CD14-positive monocyte (primary cell): Measurements from ENCODE around the gene AGBL1. TPM values are rescaled to one million over a fixed set of nuclear protein-coding genes. Genes with fewer than 3 reads are reported as not detected.

Source experiments
- DNase-seq, 3 donors: peaks; one replicate each; pipeline ENCODE4 v3.0.0-alpha.2; 2011 to 2022
- H2AFZ ChIP-seq: 2 replicates; pipeline ENCODE4 v1.6.0; 2012; ENCODE audit warnings: mild to moderate bottlenecking, low read depth, low read length, inconsistent platforms; ENCODE audit not compliant: insufficient read depth, poor library complexity, severe bottlenecking
- H3K27ac ChIP-seq, 2 donors: 1 replicate in 1 of 2; 2 replicates in 1 of 2; pipeline ENCODE4 v1.5.1; 2012 to 2013; ENCODE audit warnings: low read length in 2 of 2, control low read depth in 1 of 2, inconsistent platforms in 1 of 2, low read depth in 1 of 2, mild to moderate bottlenecking in 1 of 2
- H3K27me3 ChIP-seq, 2 donors: one replicate each; pipeline versions ENCODE4 v1.6.0 to v1.6.1; 2011 to 2013; ENCODE audit warnings: low read length in 2 of 2; ENCODE audit not compliant: control insufficient read depth in 2 of 2, insufficient read depth in 2 of 2
- H3K36me3 ChIP-seq, 2 donors: replicated peaks in 1 of 2; 1 replicate in 1 of 2; 2 replicates in 1 of 2; pipeline versions ENCODE4 v1.5.1 to v1.6.1; 2012 to 2013; ENCODE audit warnings: low read length in 2 of 2, control low read depth in 1 of 2, inconsistent platforms in 1 of 2, mild to moderate bottlenecking in 1 of 2; ENCODE audit not compliant: insufficient read depth in 2 of 2, control insufficient read depth in 1 of 2
- H3K4me1 ChIP-seq, 2 donors: 1 replicate in 1 of 2; 2 replicates in 1 of 2; pipeline versions ENCODE4 v1.5.1 to v1.6.1; 2012 to 2013; ENCODE audit warnings: low read length in 2 of 2, control low read depth in 1 of 2, inconsistent platforms in 1 of 2, mild to moderate bottlenecking in 1 of 2, moderate library complexity in 1 of 2; ENCODE audit not compliant: insufficient read depth in 2 of 2, control insufficient read depth in 1 of 2
- H3K4me2 ChIP-seq: replicated peaks from 2 replicates; pipeline ENCODE3; 2012; ENCODE audit warnings: low read length, moderate library complexity, mild to moderate bottlenecking; ENCODE audit not compliant: poor library complexity, severe bottlenecking; ENCODE audit errors: extremely low read depth
- H3K4me3 ChIP-seq, 3 experiments: fragments of 200-600 bp in 1 of 3; sonication (generic) in 1 of 3; replicated peaks in 1 of 3; 1 replicate in 2 of 3; 2 replicates in 1 of 3; pipeline ENCODE4 v1.5.1; 2011 to 2013; ENCODE audit warnings: low read length in 3 of 3, mild to moderate bottlenecking in 3 of 3, control low read depth in 2 of 3, low read depth in 2 of 3, inconsistent platforms in 1 of 3, moderate library complexity in 1 of 3
- H3K79me2 ChIP-seq: 2 replicates; pipeline ENCODE4 v1.6.0; 2012; ENCODE audit warnings: mild to moderate bottlenecking, control low read depth, inconsistent platforms, low read length, moderate library complexity; ENCODE audit not compliant: insufficient read depth
- H3K9ac ChIP-seq: 2 replicates; pipeline ENCODE4 v1.6.0; 2017; ENCODE audit warnings: low read length, mild to moderate bottlenecking; ENCODE audit not compliant: insufficient read depth, poor library complexity, severe bottlenecking
- H3K9me3 ChIP-seq, 2 donors: replicated peaks in 1 of 2; 1 replicate in 1 of 2; 2 replicates in 1 of 2; pipeline versions ENCODE4 v1.5.1 to v1.6.1; 2012 to 2013; ENCODE audit warnings: low read length in 2 of 2, control low read depth in 1 of 2; ENCODE audit not compliant: control insufficient read depth in 1 of 2, insufficient read depth in 1 of 2
- H4K20me1 ChIP-seq: 2 replicates; pipeline ENCODE4 v1.6.0; 2012; ENCODE audit warnings: mild to moderate bottlenecking, low read length, control low read depth, moderate library complexity; ENCODE audit not compliant: insufficient read depth
- H3K27ac Mint-ChIP-seq, 7 donors: one replicate each; pipeline ENCODE4 v1.8.0; 2020; ENCODE audit warnings: mild to moderate bottlenecking in 7 of 7, mixed read lengths in 7 of 7, moderate library complexity in 6 of 7, inconsistent platforms in 2 of 7
- H3K27me3 Mint-ChIP-seq, 3 donors: one replicate each; pipeline ENCODE4 v1.8.0; 2021 to 2022; ENCODE audit warnings: low read depth in 3 of 3, mild to moderate bottlenecking in 3 of 3, mixed read lengths in 3 of 3, moderate library complexity in 3 of 3, inconsistent platforms in 1 of 3
- H3K36me3 Mint-ChIP-seq, 2 donors: one replicate each; pipeline ENCODE4 v1.8.0; 2020; ENCODE audit warnings: mixed read lengths in 2 of 2, inconsistent platforms in 1 of 2, mild to moderate bottlenecking in 1 of 2
- H3K4me1 Mint-ChIP-seq: one replicate; pipeline ENCODE4 v1.8.0; 2020; ENCODE audit warnings: mild to moderate bottlenecking, mixed read lengths
- H3K4me3 Mint-ChIP-seq, 2 donors: one replicate each; pipeline ENCODE4 v1.8.0; 2020; ENCODE audit warnings: mild to moderate bottlenecking in 2 of 2, mixed read lengths in 2 of 2, moderate library complexity in 1 of 2
- H3K9me3 Mint-ChIP-seq, 7 donors: one replicate each; pipeline ENCODE4 v1.8.0; 2020 to 2022; ENCODE audit warnings: mixed read lengths in 7 of 7, mild to moderate bottlenecking in 6 of 7, moderate library complexity in 6 of 7, inconsistent platforms in 2 of 7
- CTCF ChIP-seq: fragments of 200-600 bp; IDR thresholded peaks from one replicate; pipeline ENCODE4 v1.8.0; 2022; ENCODE audit warnings: antibody characterized with exemption, mild to moderate bottlenecking
- WGBS: methylation state at CpG from one replicate; pipeline ENCODE4 v1.1.5; 2013; ENCODE audit warnings: missing lambda C conversion rate; ENCODE audit not compliant: insufficient coverage; 5-methylcytosine and 5-hydroxymethylcytosine counted together
- intact Hi-C, 2 donors: fragments of 100-400 bp; cut with micrococcal nuclease; formaldehyde crosslinking; loops; one replicate each; pipeline versions ENCODE4 v1.15.0 to v1.15.1; 2023
- polyA plus RNA-seq, 3 donors: library from polyadenylated mRNA; depleted of rRNA in 1 of 3; unstranded in 2 of 3; stranded (reverse) in 1 of 3; fragments of 300-500 nt in 2 of 3; fragments of >200 nt in 1 of 3; fragmentation: Illumina TruSeq in 2 of 3; gene quantifications; 1 replicate in 2 of 3; 2 replicates in 1 of 3; pipeline ENCODE4 v1.2.3, GENCODE V29; 2012 to 2021

The AGBL1 gene
- polyA plus RNA-seq, 3 donors: not detected

GRCh38 chr15:86040356-86041033, 39.2 kb upstream of the AGBL1 start:
- intact Hi-C loops: no loop called here
- no peak overlapping the region for H3K27ac ChIP-seq
- no peaks in the 10 kb centered on the region for H3K4me1 Mint-ChIP-seq
- H3K27me3 ChIP-seq: no peaks in the 10 kb centered on the region
- 63% methylated on average over 5 of the region's 6 CpGs for WGBS
- H3K9me3 Mint-ChIP-seq: peaks cover 0 to 4% (median 0%) of the 10 kb centered on the region in 7 donors
- no peaks in the 10 kb centered on the region for H3K4me1 ChIP-seq
- H3K4me3 Mint-ChIP-seq: no peak overlapping the region
- no peaks in the 10 kb centered on the region for H3K36me3 ChIP-seq
- no peak overlapping the region for H3K4me3 ChIP-seq
- DNase-seq: no peak
- H3K4me2 ChIP-seq: no peak overlapping the region
- no peak overlapping the region for H3K27ac Mint-ChIP-seq
- no peak overlapping the region for H3K9ac ChIP-seq
- no peak overlapping the region for H2AFZ ChIP-seq
- H3K9me3 ChIP-seq: no peaks in the 10 kb centered on the region
- H3K36me3 Mint-ChIP-seq: no peaks in the 10 kb centered on the region
- TF ChIP-seq CTCF: no peak
- peaks cover 0 to 5% (median 3%) of the 10 kb centered on the region in 3 donors for H3K27me3 Mint-ChIP-seq
- no peaks in the 10 kb centered on the region for H4K20me1 ChIP-seq
- no peaks in the 10 kb centered on the region for H3K79me2 ChIP-seq

GRCh38 chr15:86041399-86041798, 38.3 kb upstream of the AGBL1 start:
- H3K4me2 ChIP-seq: no peak overlapping the region
- no peaks in the 10 kb centered on the region for H3K36me3 Mint-ChIP-seq
- H3K4me1 Mint-ChIP-seq: no peaks in the 10 kb centered on the region
- DNase-seq: no peak
- H3K4me3 Mint-ChIP-seq: no peak overlapping the region
- H3K4me1 ChIP-seq: no peaks in the 10 kb centered on the region
- no peak overlapping the region for H3K27ac ChIP-seq
- H3K4me3 ChIP-seq: no peak overlapping the region
- no peak for TF ChIP-seq CTCF
- H3K9me3 ChIP-seq: no peaks in the 10 kb centered on the region
- no peaks in the 10 kb centered on the region for H3K79me2 ChIP-seq
- peaks cover 0 to 4% (median 0%) of the 10 kb centered on the region in 7 donors for H3K9me3 Mint-ChIP-seq
- no peak overlapping the region for H2AFZ ChIP-seq
- 50% methylated on average over 5 of the region's 6 CpGs for WGBS
- H3K36me3 ChIP-seq: no peaks in the 10 kb centered on the region
- no peaks in the 10 kb centered on the region for H3K27me3 ChIP-seq
- intact Hi-C loops: no loop called here
- no peak overlapping the region for H3K9ac ChIP-seq
- H3K27me3 Mint-ChIP-seq: peaks cover 0 to 7% (median 3%) of the 10 kb centered on the region in 3 donors
- H4K20me1 ChIP-seq: no peaks in the 10 kb centered on the region
- no peak overlapping the region for H3K27ac Mint-ChIP-seq
